ENCODE results near the gene SERINC5. TPM values are rescaled to one million over a fixed set of nuclear protein-coding genes. Genes with fewer than 3 reads are reported as not detected.

The SERINC5 gene
- polyA plus RNA-seq, 1 of the 3 experiments (the other 2 are of a cell fraction) = 4.5 TPM

GRCh38 chr5:80182809-80183580 lies 72.9 kb downstream of the SERINC5 start:
- no peak overlapping the region for H3K4me3 ChIP-seq (ENCODE audit: low read depth in 2 of 2, low read length in 1 of 2)
- H3K79me2 ChIP-seq (ENCODE audit: insufficient read depth) = peaks cover 3% of the 10 kb centered on the region; the same call in 1 of the 2 replicates
- no peaks in the 10 kb centered on the region for H3K36me3 ChIP-seq (replicated peaks in 1 of 2; ENCODE audit: control insufficient read depth in 1 of 2, insufficient read depth in 2 of 2, low read length in 1 of 2)
- DNase-seq = no peak
- CTCF ChIA-PET = no interaction called here
- no peak overlapping the region for H3K9ac ChIP-seq
- no peak overlapping the region for H3K27ac ChIP-seq (ENCODE audit: low read depth in 2 of 2, low read length in 1 of 2)
- no peaks in the 10 kb centered on the region for H3K27me3 ChIP-seq (ENCODE audit: insufficient read depth)
- POLR2A ChIA-PET = no interaction called here
- TF ChIP-seq FOSL2 (IDR thresholded peaks at IDR 0.05; ENCODE audit: borderline replicate concordance, low read depth) = no peak
- no peak for TF ChIP-seq SMC3 (IDR thresholded peaks at IDR 0.05; ENCODE audit: low read depth, low read length)
- TF ChIP-seq, protein P1, sequence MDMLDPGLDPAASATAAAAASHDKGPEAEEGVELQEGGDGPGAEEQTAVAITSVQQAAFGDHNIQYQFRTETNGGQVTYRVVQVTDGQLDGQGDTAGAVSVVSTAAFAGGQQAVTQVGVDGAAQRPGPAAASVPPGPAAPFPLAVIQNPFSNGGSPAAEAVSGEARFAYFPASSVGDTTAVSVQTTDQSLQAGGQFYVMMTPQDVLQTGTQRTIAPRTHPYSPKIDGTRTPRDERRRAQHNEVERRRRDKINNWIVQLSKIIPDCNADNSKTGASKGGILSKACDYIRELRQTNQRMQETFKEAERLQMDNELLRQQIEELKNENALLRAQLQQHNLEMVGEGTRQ (IDR thresholded peaks at IDR 0.05; ENCODE audit: borderline replicate concordance, low read depth, low read length) = no peak
- no peak for TF ChIP-seq EP300 (IDR thresholded peaks at IDR 0.05; ENCODE audit: borderline replicate concordance in 1 of 2, low read depth in 1 of 2, low read length in 1 of 2)
- TF ChIP-seq RFX5 (IDR thresholded peaks at IDR 0.05; ENCODE audit: low read length) = no peak
- TF ChIP-seq MXI1 (IDR thresholded peaks at IDR 0.05; ENCODE audit: low read depth, low read length) = no peak
- no peak for TF ChIP-seq ZBTB33 (IDR thresholded peaks at IDR 0.05; ENCODE audit: borderline replicate concordance, low read depth)
- TF ChIP-seq, protein P2, sequence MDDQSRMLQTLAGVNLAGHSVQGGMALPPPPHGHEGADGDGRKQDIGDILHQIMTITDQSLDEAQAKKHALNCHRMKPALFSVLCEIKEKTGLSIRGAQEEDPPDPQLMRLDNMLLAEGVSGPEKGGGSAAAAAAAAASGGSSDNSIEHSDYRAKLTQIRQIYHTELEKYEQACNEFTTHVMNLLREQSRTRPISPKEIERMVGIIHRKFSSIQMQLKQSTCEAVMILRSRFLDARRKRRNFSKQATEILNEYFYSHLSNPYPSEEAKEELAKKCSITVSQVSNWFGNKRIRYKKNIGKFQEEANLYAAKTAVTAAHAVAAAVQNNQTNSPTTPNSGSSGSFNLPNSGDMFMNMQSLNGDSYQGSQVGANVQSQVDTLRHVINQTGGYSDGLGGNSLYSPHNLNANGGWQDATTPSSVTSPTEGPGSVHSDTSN (IDR thresholded peaks at IDR 0.05) = no peak
- TF ChIP-seq FOXJ3 (CRISPR knock-in tag; IDR thresholded peaks at IDR 0.05) = no peak
- TF ChIP-seq SIN3A (IDR thresholded peaks at IDR 0.05; ENCODE audit: borderline replicate concordance, low read depth, low read length) = no peak
- TF ChIP-seq RCOR1 (IDR thresholded peaks at IDR 0.05; ENCODE audit: low read length) = no peak
- TF ChIP-seq EZH2phosphoT487 (IDR thresholded peaks at IDR 0.05; ENCODE audit: borderline replicate concordance, low read depth) = no peak
- TF ChIP-seq MEF2A (IDR thresholded peaks at IDR 0.05; ENCODE audit: borderline replicate concordance, low read depth) = no peak
- TF ChIP-seq TEAD4 (IDR thresholded peaks at IDR 0.05; ENCODE audit: borderline replicate concordance, insufficient read depth) = no peak
- no peak for TF ChIP-seq MAX (IDR thresholded peaks at IDR 0.05; ENCODE audit: low read depth)
- TF ChIP-seq CTCF (IDR thresholded peaks at IDR 0.05) = no peak
- no peak for TF ChIP-seq REST (IDR thresholded peaks at IDR 0.05; ENCODE audit: low read depth, low read length)
- no peaks in the 10 kb centered on the region for H3K9me3 ChIP-seq
- peaks cover 0 to 20% of the 10 kb centered on the region in 2 experiments; a peak in 1 of 4 replicates for H3K4me1 ChIP-seq (ENCODE audit: control insufficient read depth in 1 of 2, insufficient read depth in 2 of 2, low read depth in 1 of 2, low read length in 1 of 2)
- no peak overlapping the region for H3K4me2 ChIP-seq
- no peaks in the 10 kb centered on the region for H3K9me2 ChIP-seq
- no peaks in the 10 kb centered on the region for H3F3A ChIP-seq (replicated peaks; ENCODE audit: insufficient read depth)
- H2AFZ ChIP-seq (ENCODE audit: low read depth) = no peak overlapping the region
- H4K20me1 ChIP-seq (ENCODE audit: insufficient read depth) = no peaks in the 10 kb centered on the region
- 90% methylated on average over 7 of the region's 7 CpGs for WGBS (ENCODE audit: low lambda C conversion rate)
